WI38 (cell line): ENCODE results near the gene TLK2.

Source experiments
- H3K4me3 ChIP-seq: 2 replicates; pipeline ENCODE4 v1.5.1; 2011; ENCODE audit warnings: low read depth, mild to moderate bottlenecking, control low read depth, low read length
- TF ChIP-seq, protein P1 (sequence below): IDR thresholded peaks from 2 replicates; pipeline ENCODE4 v1.5.1; 2012; ENCODE audit warnings: low read depth, mild to moderate bottlenecking, control low read depth, low read length

TLK2 gene

GRCh38 chr17:62621223-62621622 is 142.6 kb downstream of the TLK2 start:
- TF ChIP-seq, protein P1, sequence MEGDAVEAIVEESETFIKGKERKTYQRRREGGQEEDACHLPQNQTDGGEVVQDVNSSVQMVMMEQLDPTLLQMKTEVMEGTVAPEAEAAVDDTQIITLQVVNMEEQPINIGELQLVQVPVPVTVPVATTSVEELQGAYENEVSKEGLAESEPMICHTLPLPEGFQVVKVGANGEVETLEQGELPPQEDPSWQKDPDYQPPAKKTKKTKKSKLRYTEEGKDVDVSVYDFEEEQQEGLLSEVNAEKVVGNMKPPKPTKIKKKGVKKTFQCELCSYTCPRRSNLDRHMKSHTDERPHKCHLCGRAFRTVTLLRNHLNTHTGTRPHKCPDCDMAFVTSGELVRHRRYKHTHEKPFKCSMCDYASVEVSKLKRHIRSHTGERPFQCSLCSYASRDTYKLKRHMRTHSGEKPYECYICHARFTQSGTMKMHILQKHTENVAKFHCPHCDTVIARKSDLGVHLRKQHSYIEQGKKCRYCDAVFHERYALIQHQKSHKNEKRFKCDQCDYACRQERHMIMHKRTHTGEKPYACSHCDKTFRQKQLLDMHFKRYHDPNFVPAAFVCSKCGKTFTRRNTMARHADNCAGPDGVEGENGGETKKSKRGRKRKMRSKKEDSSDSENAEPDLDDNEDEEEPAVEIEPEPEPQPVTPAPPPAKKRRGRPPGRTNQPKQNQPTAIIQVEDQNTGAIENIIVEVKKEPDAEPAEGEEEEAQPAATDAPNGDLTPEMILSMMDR = no peak

DNA sequence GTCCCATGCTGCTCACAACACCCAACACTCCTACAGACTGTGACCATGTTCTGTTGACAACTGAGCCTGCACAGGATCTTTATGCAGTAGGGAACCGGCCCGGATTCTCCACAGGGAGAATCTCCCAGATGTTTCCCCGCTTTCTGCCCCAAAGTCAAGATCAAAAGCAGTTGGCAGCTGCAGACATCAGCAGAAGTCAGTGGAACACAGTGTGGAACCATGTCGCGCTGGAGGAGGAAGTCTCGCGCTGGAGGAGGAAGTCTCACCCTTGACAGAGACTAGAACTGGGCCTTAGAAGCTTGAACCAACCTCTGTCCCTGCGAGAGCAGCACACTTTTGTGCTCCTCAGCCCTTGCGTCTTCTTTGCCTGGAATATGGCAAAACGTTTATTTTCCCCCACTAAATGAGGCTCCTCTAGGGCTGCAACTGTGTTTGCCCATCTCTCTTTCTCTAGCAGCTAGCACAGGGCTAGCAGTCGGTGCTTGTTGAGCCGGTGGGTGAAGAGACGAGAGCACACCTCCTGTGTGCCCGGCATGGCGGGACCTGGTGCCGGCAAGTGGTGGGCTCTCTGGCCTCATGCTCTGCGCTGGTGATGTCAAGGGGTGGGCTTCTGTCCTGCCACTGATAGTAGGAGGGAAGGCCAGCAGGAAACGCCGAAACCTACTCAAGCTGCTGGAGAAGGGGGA is 146.7 kb downstream of the TLK2 start:
- no peak overlapping the region for H3K4me3 ChIP-seq
- TF ChIP-seq, protein P1 = no peak

More at GRCh38 chr17:62621223-62621622, 142.6 kb downstream of the TLK2 start:
- no peak overlapping the region for H3K4me3 ChIP-seq

DNA sequence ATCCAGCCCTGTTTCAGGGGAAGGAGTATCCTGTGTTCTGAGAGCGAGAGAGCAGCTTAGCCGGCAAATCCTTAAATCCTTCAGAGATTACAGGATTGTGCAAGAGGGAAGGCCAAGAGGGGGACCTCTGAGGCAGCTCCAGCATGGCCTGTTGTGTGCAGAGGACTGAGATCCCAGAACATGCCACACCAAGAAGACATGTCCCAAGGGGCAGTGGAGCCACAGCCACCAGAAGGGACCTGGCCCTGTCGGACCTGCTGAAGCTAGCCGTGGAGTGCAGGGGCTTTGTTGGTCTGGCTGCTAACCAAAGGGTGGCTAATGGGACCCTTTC is 147.2 kb downstream of the TLK2 start:
- no peak overlapping the region for H3K4me3 ChIP-seq
- TF ChIP-seq, protein P1 = no peak

DNA sequence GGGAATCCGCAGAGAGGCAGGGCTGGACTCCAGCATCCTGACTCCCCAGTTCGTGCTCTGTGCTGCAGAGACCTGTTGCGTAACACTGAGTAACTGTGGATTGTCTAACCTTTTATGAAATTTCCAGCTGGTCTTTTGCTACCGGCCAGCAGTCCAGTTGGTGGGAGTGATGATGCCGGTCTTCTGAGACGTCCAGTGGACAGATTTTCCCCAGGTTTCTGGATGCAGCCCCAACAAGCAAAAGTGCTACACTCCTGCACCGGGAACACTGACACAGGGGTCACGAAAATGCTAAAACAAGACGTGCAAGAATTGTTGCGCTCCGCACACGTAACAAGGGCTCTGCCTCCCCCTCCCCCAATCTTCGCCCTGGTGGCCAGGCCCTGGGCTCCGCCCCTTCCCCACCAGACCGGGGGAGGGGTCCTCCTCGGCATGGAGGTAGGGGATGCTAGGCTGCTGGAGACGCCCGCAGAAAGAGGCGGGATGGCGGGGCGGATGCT is 148.1 kb downstream of the TLK2 start:
- TF ChIP-seq, protein P1 = no peak
- H3K4me3 ChIP-seq = peak overlapping the region; percentile 77

DNA sequence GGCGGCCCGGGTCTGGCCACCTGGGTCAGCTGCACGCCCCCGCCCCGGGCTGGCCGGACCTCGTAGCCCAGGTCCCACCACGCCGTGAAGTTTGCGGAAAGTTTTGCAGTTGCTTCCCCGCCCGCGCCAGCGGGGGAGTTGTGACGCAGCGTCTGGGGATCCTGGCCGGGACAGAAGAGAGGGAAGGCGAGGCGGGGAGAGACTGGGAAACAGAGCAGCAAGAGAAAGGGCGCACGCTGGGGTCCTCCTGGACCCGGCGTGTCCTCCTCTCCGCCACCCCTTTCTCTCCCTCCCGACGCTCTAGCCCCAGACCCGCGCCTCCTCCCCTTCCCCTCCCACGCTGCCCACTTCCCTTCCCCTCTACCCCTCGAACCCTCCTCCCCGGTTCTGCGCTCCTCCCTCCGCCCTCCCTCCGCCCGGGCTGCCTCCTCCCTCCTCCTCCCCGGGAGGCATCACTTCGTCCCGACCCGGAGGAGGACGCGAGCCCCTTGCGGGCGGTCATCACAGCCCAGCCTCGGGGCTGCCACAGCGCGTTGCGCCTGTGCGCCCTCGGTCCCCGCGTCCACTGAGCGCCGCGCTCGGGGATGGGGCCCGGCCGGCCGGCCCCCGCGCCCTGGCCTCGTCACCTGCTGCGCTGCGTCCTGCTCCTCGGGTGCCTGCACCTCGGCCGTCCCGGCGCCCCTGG is 148.7 kb downstream of the TLK2 start, which contains the start of gene MRC2:
TSS of gene MRC2 (plus strand) at position 452 of the 685 bp plus-strand sequence. CDS start at position 585, 133 bp downstream.
- H3K4me3 ChIP-seq = peak within 1 kb of the TSS; percentile 77
- TF ChIP-seq, protein P1 = no peak

DNA sequence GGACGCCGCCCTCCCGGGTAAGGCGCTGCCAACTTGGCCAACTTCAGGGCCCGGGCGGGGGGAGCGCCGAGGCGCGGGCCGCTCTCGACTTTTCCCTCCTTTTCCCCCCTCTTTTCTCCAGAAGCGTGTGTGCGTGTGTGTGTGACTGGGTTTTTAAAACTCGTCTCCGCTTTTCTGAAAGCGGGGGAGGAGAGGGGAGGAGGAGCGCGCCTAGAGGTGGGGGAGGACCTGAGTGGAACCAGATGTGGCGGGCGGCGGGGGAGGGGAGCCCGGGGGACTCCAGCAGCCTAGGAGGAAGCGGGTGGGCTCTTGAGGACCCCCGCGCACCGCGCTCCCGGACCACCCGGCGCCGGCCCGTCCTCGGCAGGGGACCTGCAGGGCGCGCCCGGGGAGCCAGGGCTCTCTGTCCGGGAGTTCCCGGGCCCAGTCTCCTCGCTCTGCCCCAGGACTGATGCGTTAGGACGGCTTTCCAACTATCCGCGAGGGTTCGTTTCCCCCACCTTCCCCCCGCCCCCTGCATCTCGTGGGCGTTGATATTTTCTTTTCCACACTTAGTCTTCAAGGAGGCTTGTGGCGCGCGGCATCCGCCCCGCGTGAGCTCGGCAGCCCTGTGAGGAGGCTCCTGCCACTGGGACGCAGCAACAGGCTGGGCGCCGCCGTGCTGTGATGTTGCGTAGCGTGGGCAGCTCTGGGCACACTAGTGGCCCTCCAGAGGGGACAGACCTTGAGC is 149.4 kb downstream of the TLK2 start:
- H3K4me3 ChIP-seq = peak overlapping the region; percentile 77
- TF ChIP-seq, protein P1 = no peak
